HepG2 (cell line): ENCODE data around the gene UBALD1. TPM values are rescaled to one million over a fixed set of nuclear protein-coding genes. Genes with fewer than 3 reads are reported as not detected.

Source experiments
- HES4 ChIP-seq: sonication (generic); formaldehyde crosslinking; IDR thresholded peaks from 2 replicates; pipeline ENCODE4 v1.9.0; 2021; ENCODE audit warnings: mild to moderate bottlenecking, missing genetic modification reagents, borderline replicate concordance
- JARID2 ChIP-seq: sonication (generic); formaldehyde crosslinking; IDR thresholded peaks from 2 replicates; pipeline ENCODE4 v1.8.1; 2023; ENCODE audit warnings: missing genetic modification reagents, inconsistent platforms; ENCODE audit not compliant: insufficient replicate concordance
- MAFG ChIP-seq: sonication (generic); formaldehyde crosslinking; IDR thresholded peaks from 2 replicates; pipeline ENCODE4 v1.5.1; 2020; ENCODE audit warnings: mild to moderate bottlenecking, missing genetic modification reagents
- MEF2D ChIP-seq: sonication (generic); formaldehyde crosslinking; IDR thresholded peaks from 2 replicates; pipeline ENCODE4 v1.5.1; 2020; ENCODE audit warnings: mild to moderate bottlenecking, missing genetic modification reagents
- NCOA1 ChIP-seq: sonication (generic); formaldehyde crosslinking; IDR thresholded peaks from 2 replicates; pipeline ENCODE4 v1.9.0; 2021; ENCODE audit warnings: missing genetic modification reagents
- SETDB1 ChIP-seq: sonication (generic); formaldehyde crosslinking; IDR thresholded peaks from 2 replicates; pipeline ENCODE4 v1.5.1; 2020; ENCODE audit warnings: missing genetic modification reagents, mild to moderate bottlenecking, borderline replicate concordance
- SRSF9 ChIP-seq: fragments of 200-400 bp; formaldehyde crosslinking; IDR thresholded peaks from 2 replicates; pipeline ENCODE4 v1.6.1; 2018; ENCODE audit warnings: borderline replicate concordance, mild to moderate bottlenecking, low read depth, low read length; ENCODE audit not compliant: insufficient read depth, poor library complexity, severe bottlenecking
- THAP9 ChIP-seq: sonication (generic); formaldehyde crosslinking; IDR thresholded peaks from 2 replicates; pipeline ENCODE4; 2020; ENCODE audit warnings: missing genetic modification reagents, mild to moderate bottlenecking, borderline replicate concordance
- ZNF10 ChIP-seq: sonication (generic); formaldehyde crosslinking; IDR thresholded peaks from 2 replicates; pipeline ENCODE4 v1.4.0; 2020; ENCODE audit warnings: mild to moderate bottlenecking, low read depth, missing genetic modification reagents, borderline replicate concordance
- ZNF124 ChIP-seq: sonication (generic); formaldehyde crosslinking; IDR thresholded peaks from 2 replicates; pipeline ENCODE4 v1.4.0; 2020; ENCODE audit warnings: missing genetic modification reagents
- ZNF292 ChIP-seq: sonication (generic); formaldehyde crosslinking; IDR thresholded peaks from 2 replicates; pipeline ENCODE4 v1.8.1; 2022; ENCODE audit warnings: mild to moderate bottlenecking, low read depth, missing genetic modification reagents, borderline replicate concordance
- ZNF329 ChIP-seq: sonication (generic); formaldehyde crosslinking; IDR thresholded peaks from 2 replicates; pipeline ENCODE4 v1.9.0; 2021; ENCODE audit warnings: low read depth, mild to moderate bottlenecking, missing genetic modification reagents
- ZNF337 ChIP-seq: sonication (generic); formaldehyde crosslinking; IDR thresholded peaks from 2 replicates; pipeline ENCODE4 v1.5.1; 2020; ENCODE audit warnings: missing genetic modification reagents, low read depth, mild to moderate bottlenecking, borderline replicate concordance
- ZNF343 ChIP-seq: sonication (generic); formaldehyde crosslinking; IDR thresholded peaks from 2 replicates; pipeline ENCODE4 v1.4.0; 2020; ENCODE audit warnings: mild to moderate bottlenecking, missing genetic modification reagents
- ZNF501 ChIP-seq: sonication (generic); formaldehyde crosslinking; IDR thresholded peaks from 2 replicates; pipeline ENCODE4 v1.5.1; 2020; ENCODE audit warnings: mild to moderate bottlenecking, moderate library complexity, missing genetic modification reagents
- ZNF530 ChIP-seq: sonication (generic); formaldehyde crosslinking; IDR thresholded peaks from 2 replicates; pipeline ENCODE4 v1.5.0; 2020; ENCODE audit warnings: low read depth, mild to moderate bottlenecking, missing genetic modification reagents
- ZNF770 ChIP-seq: sonication (generic); formaldehyde crosslinking; IDR thresholded peaks from 2 replicates; pipeline ENCODE4 v1.5.0; 2020; ENCODE audit warnings: mild to moderate bottlenecking, missing genetic modification reagents
- ZNF788 ChIP-seq: sonication (generic); formaldehyde crosslinking; IDR thresholded peaks from 2 replicates; pipeline ENCODE4 v1.5.0; 2020; ENCODE audit warnings: mild to moderate bottlenecking, missing genetic modification reagents, borderline replicate concordance
- polyA plus RNA-seq, 8 experiments: library from polyadenylated mRNA; depleted of rRNA in 3 of 8; stranded (reverse) in 7 of 8; unstranded in 1 of 8; fragments of >200 nt; fragmentation: Illumina TruSeq in 4 of 8; extraction: Trizol in 4 of 8; gene quantifications; 2 replicates each; pipeline versions ENCODE4 v1.2.1 to v1.2.3, GENCODE V29; 2011 to 2016; ENCODE audit warnings: low read depth in 4 of 8, missing spikeins in 1 of 8, mixed read lengths in 1 of 8; ENCODE audit not compliant: insufficient read depth in 1 of 8
- total RNA-seq, 5 experiments: library from RNA; depleted of rRNA; stranded (reverse); fragments of >200 nt; fragmentation: Illumina TruSeq; extraction: Trizol; gene quantifications; 2 replicates each; pipeline ENCODE4 v1.2.3, GENCODE V29; 2016; ENCODE audit warnings: low read depth in 1 of 5
- TF ChIP-seq, protein P1 (sequence below): sonication (generic); formaldehyde crosslinking; IDR thresholded peaks from 2 replicates; pipeline ENCODE4 v1.4.0; 2020; ENCODE audit warnings: missing genetic modification reagents, mild to moderate bottlenecking, borderline replicate concordance

UBALD1 gene
- total and polyA plus RNA-seq, 2 of the 13 experiments (the other 11 are each of a cell fraction or from before 2014, with no cell fraction given) = 6.8 to 12.3 TPM

DNA sequence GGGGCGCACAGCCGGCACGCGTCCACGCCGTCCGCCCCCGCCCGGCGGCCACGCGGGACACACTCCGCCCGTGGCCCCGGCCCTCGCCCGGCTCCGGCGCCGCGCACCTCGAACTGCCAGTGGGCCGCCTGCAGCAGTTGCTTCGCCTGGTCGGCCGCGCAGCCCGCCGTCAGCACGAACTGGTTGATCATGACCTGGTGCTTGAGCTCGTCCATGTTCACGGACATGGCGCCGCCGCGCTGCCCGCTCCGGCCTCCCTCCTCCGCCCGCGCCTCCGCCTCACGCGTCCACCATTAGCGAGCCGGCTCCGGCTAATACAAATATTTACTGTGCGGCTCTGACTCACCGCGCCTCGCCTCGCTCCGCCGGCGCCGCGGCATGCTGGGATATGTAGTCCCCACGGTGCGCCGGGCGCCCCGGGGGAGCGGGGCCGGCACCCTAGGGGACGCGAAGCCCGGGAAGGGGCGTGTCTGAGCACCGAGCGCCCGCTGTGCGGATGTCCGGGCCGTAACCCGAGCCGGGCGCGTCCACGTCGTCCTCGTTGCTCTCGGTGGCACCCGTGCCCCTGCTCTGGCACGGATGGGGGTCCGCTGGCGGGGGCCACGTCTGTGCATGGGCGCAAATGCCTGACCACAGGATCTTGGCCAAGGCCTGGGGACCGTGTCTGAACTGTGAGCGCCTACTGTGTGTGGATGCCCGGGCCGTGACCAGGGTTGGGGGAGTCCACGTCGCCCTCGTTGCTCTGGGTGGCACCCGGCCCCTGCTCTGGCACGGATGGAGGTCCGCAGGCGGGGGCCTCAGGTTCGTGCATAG, at the start of gene UBALD1 (continued):
- TF ChIP-seq, protein P1, sequence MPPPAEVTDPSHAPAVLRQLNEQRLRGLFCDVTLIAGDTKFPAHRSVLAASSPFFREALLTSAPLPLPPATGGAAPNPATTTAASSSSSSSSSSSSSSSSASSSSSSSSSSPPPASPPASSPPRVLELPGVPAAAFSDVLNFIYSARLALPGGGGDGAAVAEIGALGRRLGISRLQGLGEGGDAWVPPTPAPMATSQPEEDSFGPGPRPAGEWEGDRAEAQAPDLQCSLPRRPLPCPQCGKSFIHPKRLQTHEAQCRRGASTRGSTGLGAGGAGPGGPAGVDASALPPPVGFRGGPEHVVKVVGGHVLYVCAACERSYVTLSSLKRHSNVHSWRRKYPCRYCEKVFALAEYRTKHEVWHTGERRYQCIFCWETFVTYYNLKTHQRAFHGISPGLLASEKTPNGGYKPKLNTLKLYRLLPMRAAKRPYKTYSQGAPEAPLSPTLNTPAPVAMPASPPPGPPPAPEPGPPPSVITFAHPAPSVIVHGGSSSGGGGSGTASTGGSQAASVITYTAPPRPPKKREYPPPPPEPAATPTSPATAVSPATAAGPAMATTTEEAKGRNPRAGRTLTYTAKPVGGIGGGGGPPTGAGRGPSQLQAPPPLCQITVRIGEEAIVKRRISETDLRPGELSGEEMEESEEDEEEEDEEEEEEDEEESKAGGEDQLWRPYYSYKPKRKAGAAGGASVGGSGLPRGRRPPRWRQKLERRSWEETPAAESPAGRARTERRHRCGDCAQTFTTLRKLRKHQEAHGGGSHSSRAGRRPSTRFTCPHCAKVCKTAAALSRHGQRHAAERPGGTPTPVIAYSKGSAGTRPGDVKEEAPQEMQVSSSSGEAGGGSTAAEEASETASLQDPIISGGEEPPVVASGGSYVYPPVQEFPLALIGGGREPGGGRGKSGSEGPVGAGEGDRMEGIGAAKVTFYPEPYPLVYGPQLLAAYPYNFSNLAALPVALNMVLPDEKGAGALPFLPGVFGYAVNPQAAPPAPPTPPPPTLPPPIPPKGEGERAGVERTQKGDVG (CRISPR knock-in tag) = peak; percentile 70; the same call in 1 of the 2 replicates
- no peak for TF ChIP-seq ZNF530 (CRISPR knock-in tag)
- TF ChIP-seq ZNF337 (CRISPR knock-in tag) = 0 out of 2 replicates have a peak, but pooled peaks have one; percentile 65
- TF ChIP-seq MEF2D (CRISPR knock-in tag) = no peak; the same call in 1 of the 2 replicates
- no peak for TF ChIP-seq NCOA1 (CRISPR knock-in tag)
- TF ChIP-seq ZNF501 (CRISPR knock-in tag) = no peak; the same call in 1 of the 2 replicates
- TF ChIP-seq ZNF788 (CRISPR knock-in tag) = peak; percentile 68; the same call in 1 of the 2 replicates
- no peak for TF ChIP-seq ZNF124 (CRISPR knock-in tag)
- TF ChIP-seq ZNF343 (CRISPR knock-in tag) = no peak; the same call in 1 of the 2 replicates
- TF ChIP-seq ZNF770 (CRISPR knock-in tag) = peak; percentile 56; the same call in 1 of the 2 replicates
- no peak; the same call in 1 of the 2 replicates for TF ChIP-seq THAP9
- TF ChIP-seq SETDB1 (CRISPR knock-in tag) = no peak
- TF ChIP-seq SRSF9 = no peak
- TF ChIP-seq HES4 (CRISPR knock-in tag) = 0 out of 2 replicates have a peak, but pooled peaks have one; percentile 16
- no peak for TF ChIP-seq MAFG
- TF ChIP-seq ZNF10 = no peak
- 0 out of 2 replicates have a peak, but pooled peaks have one; percentile 14 for TF ChIP-seq ZNF292 (CRISPR knock-in tag)
- TF ChIP-seq JARID2 (CRISPR knock-in tag) = no peak
- TF ChIP-seq ZNF329 (CRISPR knock-in tag) = 0 out of 2 replicates have a peak, but pooled peaks have one; percentile 54
